AG10803 (cell line): Measurements from ENCODE around the gene C19orf73.
"Not testable (repeated sequence)": the region's sequence is repeated elsewhere in the genome, so short reads cannot be mapped to it uniquely, and the experiment has no call there.

Experiments
- DNase-seq: peaks from one replicate; pipeline ENCODE4 v3.0.0; 2010; ENCODE audit warnings: low read depth
- H3K4me3 ChIP-seq: 2 replicates; pipeline ENCODE4 v1.5.1; 2011; ENCODE audit warnings: mild to moderate bottlenecking, low read length, control low read depth
- TF ChIP-seq, protein P1 (sequence below): conservative IDR thresholded peaks from 2 replicates; pipeline ENCODE4 v1.5.1; 2011; ENCODE audit warnings: mild to moderate bottlenecking, low read length, control low read depth, inconsistent platforms

Gene C19orf73

DNA sequence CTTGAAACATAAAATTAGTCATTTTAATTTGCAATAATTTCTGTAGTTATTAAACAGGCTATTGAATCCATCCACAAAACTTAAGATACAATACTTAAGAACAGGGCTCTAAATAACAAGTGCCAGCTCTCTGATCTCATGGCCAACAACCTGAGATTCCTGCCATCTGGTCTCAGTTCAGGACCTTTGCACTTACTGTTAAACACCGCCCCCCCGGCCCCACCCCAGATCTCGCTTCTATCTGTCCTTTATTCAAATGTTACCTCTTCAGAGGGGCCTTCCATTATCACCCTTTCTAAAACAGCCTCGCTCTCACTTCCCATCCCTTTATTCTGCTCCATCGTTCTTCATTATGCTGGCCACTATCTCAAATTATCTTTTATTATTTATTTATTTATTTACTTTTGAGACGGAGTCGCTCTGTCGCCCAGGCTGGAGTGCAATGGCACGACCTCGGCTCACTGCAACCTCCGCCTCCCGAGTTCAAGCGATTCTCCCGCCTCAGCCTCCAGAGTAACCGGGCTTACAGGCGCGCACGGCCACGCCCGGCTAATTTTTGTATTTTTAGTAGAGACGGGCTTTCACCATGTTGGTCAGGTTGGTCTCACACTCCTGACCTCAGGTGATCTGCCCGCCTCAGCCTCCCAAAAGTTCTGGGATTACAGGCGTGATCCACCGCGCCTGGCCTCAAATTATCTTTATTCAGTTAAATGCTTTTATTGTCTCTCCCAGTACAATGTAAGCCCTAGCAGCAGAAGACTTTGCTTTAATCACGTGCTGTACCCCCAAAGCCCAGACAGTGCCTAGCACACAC, 34.5 kb downstream of the C19orf73 start:
- no peak for DNase-seq
- TF ChIP-seq, protein P1, sequence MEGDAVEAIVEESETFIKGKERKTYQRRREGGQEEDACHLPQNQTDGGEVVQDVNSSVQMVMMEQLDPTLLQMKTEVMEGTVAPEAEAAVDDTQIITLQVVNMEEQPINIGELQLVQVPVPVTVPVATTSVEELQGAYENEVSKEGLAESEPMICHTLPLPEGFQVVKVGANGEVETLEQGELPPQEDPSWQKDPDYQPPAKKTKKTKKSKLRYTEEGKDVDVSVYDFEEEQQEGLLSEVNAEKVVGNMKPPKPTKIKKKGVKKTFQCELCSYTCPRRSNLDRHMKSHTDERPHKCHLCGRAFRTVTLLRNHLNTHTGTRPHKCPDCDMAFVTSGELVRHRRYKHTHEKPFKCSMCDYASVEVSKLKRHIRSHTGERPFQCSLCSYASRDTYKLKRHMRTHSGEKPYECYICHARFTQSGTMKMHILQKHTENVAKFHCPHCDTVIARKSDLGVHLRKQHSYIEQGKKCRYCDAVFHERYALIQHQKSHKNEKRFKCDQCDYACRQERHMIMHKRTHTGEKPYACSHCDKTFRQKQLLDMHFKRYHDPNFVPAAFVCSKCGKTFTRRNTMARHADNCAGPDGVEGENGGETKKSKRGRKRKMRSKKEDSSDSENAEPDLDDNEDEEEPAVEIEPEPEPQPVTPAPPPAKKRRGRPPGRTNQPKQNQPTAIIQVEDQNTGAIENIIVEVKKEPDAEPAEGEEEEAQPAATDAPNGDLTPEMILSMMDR = no peak
- peak overlapping the region; percentile 93 for H3K4me3 ChIP-seq

DNA sequence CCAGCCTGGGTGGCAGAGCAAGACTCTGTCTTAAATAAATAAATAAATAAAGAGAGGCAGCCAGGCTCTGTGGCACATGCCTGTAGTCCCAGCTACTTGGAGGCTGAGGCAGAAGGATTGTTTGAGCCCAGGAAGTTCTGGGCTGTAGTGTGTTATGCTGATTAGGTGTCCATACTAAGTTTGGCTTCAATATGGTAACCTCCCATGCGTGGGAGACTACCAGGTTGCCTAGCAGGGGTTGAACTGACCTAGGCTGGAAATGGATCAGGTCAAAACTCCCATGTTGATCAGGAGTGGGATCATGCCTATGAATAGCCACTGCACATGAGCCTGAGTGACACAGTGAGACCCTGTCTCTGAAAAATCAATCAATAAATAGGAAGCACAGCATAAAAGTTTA, 37.7 kb downstream of the C19orf73 start:
- TF ChIP-seq, protein P1 = no peak
- no peak for DNase-seq
- H3K4me3 ChIP-seq = no peak overlapping the region

DNA sequence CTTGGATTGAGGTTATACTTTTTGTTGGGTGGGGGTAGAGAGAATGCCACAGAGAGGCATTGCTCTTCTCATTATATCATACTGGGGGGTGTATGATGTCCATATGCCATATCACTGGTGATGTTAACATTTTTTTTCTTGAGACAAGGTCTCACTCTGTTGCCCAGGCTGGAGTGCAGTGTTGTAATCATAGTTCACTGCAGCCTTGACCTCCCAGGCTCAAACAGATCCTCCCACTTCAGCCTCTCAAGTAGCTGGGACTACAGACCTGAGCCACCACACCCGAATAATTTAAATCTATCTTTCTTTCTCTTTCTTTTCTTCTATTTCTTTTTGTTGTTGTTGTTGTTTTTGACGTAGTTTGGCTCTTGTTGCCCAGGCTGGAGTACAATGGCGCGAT, 38.6 kb downstream of the C19orf73 start:
- H3K4me3 ChIP-seq = no peak overlapping the region
- TF ChIP-seq, protein P1 = no peak
- no peak for DNase-seq

DNA sequence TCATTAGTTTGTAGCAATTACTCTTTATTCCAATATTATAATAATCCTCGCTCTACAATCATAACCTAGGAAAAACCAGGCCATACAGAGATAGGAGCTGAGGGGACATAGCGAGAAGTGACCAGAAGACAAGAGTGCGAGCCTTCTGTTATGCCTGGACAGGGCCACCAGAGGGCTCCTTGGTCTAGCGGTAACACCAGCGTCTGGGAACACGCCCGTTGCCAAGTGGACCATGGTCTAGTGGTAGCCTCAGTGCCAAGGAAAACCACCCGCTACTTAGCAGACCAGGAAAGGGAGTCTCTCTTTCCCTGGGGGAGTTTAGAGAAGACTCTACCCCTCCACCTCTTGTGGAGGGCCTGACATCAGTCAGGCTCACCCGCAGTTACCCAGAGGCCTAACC, 44.1 kb downstream of the C19orf73 start:
- not testable (repeated sequence) for H3K4me3 ChIP-seq
- TF ChIP-seq, protein P1 = peak; percentile 60
- peak; percentile 67 for DNase-seq

DNA sequence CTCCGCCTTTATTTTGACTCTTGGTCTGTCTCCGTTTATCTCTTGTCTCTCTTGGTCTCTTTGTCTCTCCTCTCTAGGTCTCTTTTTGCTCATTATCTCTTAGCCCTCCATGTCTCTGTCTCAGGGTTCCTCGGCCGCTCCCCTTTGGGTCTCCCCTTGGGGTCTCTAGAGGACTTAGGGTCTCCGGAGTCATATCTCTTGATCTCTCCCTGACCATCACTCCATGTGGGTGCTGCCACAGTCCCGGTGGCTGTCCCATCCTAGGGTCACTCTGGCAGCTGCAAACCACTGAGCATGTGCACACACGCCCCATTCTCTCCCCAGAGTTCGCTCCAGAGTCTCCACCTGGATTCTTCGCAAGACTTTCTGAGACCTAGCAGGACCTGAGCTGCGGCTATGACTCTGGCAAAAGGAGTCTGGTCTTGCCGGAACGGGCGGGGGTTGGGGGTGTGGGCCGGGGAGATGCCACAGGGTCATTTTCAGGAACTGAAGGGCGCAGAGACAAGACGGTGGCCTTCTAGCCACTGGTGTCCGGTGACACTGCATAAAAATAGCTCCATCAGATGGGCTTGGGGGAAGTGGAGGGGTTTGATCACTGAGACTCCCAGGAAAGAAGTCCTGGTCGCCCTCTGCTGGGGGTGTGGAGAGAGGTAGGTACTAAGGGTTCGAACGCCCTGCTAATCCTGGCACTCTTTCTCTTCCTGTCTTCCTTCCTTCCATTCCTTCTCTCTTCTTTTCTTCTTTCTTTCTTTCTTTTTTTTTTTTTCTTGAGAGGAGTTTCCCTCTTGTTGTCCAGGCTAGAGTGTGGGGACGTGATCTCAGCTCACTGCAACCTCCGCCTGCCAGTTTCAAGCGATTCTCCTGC, 45.2 kb downstream of the C19orf73 start:
- H3K4me3 ChIP-seq = no peak overlapping the region
- TF ChIP-seq, protein P1 = peak; percentile 42
- DNase-seq = no peak

- DNase-seq = no peak
- TF ChIP-seq, protein P1 = no peak
- H3K4me3 ChIP-seq = no peak overlapping the region
Measured at GRCh38 chr19:49071860-49072547, 46.9 kb downstream of the C19orf73 start.
